Smooth muscle cell (in vitro differentiated cells): ENCODE measurements around the gene RNU7-1. TPM values are rescaled to one million over a fixed set of nuclear protein-coding genes. Genes with fewer than 3 reads are reported as not detected.

Experiments used
- DNase-seq: peaks from one replicate; lab custom pipeline; 2025; ENCODE audit not compliant: unreplicated experiment; lab: John Stamatoyannopoulos, UW
- H2AFZ ChIP-seq: fragments of 200-600 bp; sonication (generic); 2 replicates; pipeline ENCODE4 v1.6.0; 2016; ENCODE audit warnings: antibody characterized with exemption, low read depth, mild to moderate bottlenecking
- H3F3A ChIP-seq: fragments of 200-600 bp; sonication (generic); 2 replicates; pipeline ENCODE4 v1.6.0; 2017; ENCODE audit warnings: antibody characterized with exemption, low read depth
- H3K27ac ChIP-seq: fragments of 200-600 bp; sonication (generic); 2 replicates; pipeline ENCODE4 v1.5.1; 2016; ENCODE audit warnings: low read depth, mild to moderate bottlenecking
- H3K27me3 ChIP-seq: fragments of 200-600 bp; sonication (generic); 2 replicates; pipeline ENCODE4 v1.6.1; 2016; ENCODE audit warnings: low read depth, mild to moderate bottlenecking
- H3K36me3 ChIP-seq: fragments of 200-600 bp; sonication (generic); 2 replicates; pipeline ENCODE4 v1.5.1; 2016; ENCODE audit warnings: low read depth
- H3K4me1 ChIP-seq: fragments of 200-600 bp; sonication (generic); 2 replicates; pipeline ENCODE4 v1.5.1; 2016; ENCODE audit warnings: low read depth
- H3K4me2 ChIP-seq: fragments of 200-600 bp; sonication (generic); 2 replicates; pipeline ENCODE4 v1.6.0; 2016; ENCODE audit warnings: mild to moderate bottlenecking
- H3K4me3 ChIP-seq: fragments of 200-600 bp; sonication (generic); 2 replicates; pipeline ENCODE4 v1.5.1; 2016; ENCODE audit warnings: mild to moderate bottlenecking
- H3K79me2 ChIP-seq: fragments of 200-600 bp; sonication (generic); 2 replicates; pipeline ENCODE4 v1.6.0; 2016; ENCODE audit warnings: low read depth, mild to moderate bottlenecking
- H3K9ac ChIP-seq: fragments of 200-600 bp; sonication (generic); 2 replicates; pipeline ENCODE4 v1.6.0; 2016; ENCODE audit warnings: low read depth
- H3K9me3 ChIP-seq: fragments of 200-600 bp; sonication (generic); replicated peaks from 2 replicates; pipeline ENCODE4 v1.5.1; 2016; ENCODE audit warnings: low read depth
- H4K20me1 ChIP-seq: fragments of 200-600 bp; sonication (generic); 2 replicates; pipeline ENCODE4 v1.6.0; 2016; ENCODE audit warnings: low read depth
- CTCF ChIP-seq: fragments of 200-600 bp; sonication (generic); IDR thresholded peaks from 2 replicates; pipeline ENCODE4 v1.5.1; 2017; ENCODE audit warnings: borderline replicate concordance, mild to moderate bottlenecking, antibody characterized with exemption; ENCODE audit not compliant: insufficient read depth, poor library complexity, severe bottlenecking
- WGBS: methylation state at CpG from one replicate; pipeline ENCODE4 v1.1.7; 2016; ENCODE audit warnings: low lambda C conversion rate; 5-methylcytosine and 5-hydroxymethylcytosine counted together
- microRNA counts: library from miRNA; unstranded; fragments of <30 nt; microRNA quantifications from one replicate; lab custom pipeline; 2016
- microRNA-seq: library from miRNA; unstranded; fragments of <30 nt; microRNA quantifications from one replicate; pipeline ENCODE4, GENCODE V29; 2016; ENCODE audit warnings: borderline number of aligned reads
- polyA plus RNA-seq: library from polyadenylated mRNA; unstranded; fragments of >200 nt; fragmentation: Nextera tagmentation; extraction: Ambion mirVana; gene quantifications from 2 replicates; pipeline ENCODE4 v1.2.1, GENCODE V29; 2016
- small RNA-seq: library from RNA; depleted of rRNA; stranded (forward); fragments of <200 nt; gene quantifications from one replicate; pipeline ENCODE3, GENCODE V24; 2014
- total RNA-seq: library from RNA; depleted of rRNA; stranded (reverse); fragments of >200 nt; gene quantifications from 2 replicates; pipeline ENCODE4 v1.2.3, GENCODE V29; 2014

Gene RNU7-1
- total and polyA plus RNA-seq, 2 experiments from 2014 or later, result not detected

GRCh38 chr12:6987956-6988553 lies 44.4 kb downstream of the RNU7-1 start:
- H3F3A ChIP-seq, result no peaks in the 10 kb centered on the region
- no peak overlapping the region for H2AFZ ChIP-seq
- H3K79me2 ChIP-seq, result no peaks in the 10 kb centered on the region
- no peaks in the 10 kb centered on the region for H3K4me1 ChIP-seq
- H3K9me3 ChIP-seq, result no peaks in the 10 kb centered on the region
- H3K27ac ChIP-seq, result peak overlapping the region; percentile 67
- DNase-seq, result no peak
- H3K4me2 ChIP-seq, result no peak overlapping the region
- H3K27me3 ChIP-seq, result no peaks in the 10 kb centered on the region
- no peak for TF ChIP-seq CTCF
- peak overlapping the region; percentile 32 for H3K9ac ChIP-seq
- no peaks in the 10 kb centered on the region for H4K20me1 ChIP-seq
- H3K4me3 ChIP-seq, result no peak overlapping the region
- WGBS, result 90% methylated on average over 11 of the region's 11 CpGs
- H3K36me3 ChIP-seq, result no peaks in the 10 kb centered on the region

MicroRNAs within 50 kb of the gene (microRNA counts, 767-probe panel; counts per million panel counts)
- microRNA hsa-miR-141-3p (lab: Ali Mortazavi, UCI), result 4,647 counts per million, percentile 21 among the panel's probes with 10 or more counts
- microRNA hsa-miR-200c-3p (lab: Ali Mortazavi, UCI), result 10,783 counts per million, percentile 88 among the panel's probes with 10 or more counts

Small RNA genes within 50 kb of the gene (microRNA-seq; reads per million reads assigned to microRNA genes)
- gene MIR141 (684 reads per million, percentile 76 among the genes with 10 or more reads in this experiment), gene MIR200C (31,635 reads per million, percentile 99 among the genes with 10 or more reads in this experiment)

Small RNA genes within 50 kb of the gene (small RNA-seq; reads per million reads assigned to genes)
- gene MIR141, result 41.1 reads per million, percentile 95 among the genes with 10 or more reads in this experiment
- gene MIR200C, result 25.6 reads per million, percentile 92 among the genes with 10 or more reads in this experiment
- not detected for gene RNU7-1
- 3.1 reads per million, percentile 53 among the genes with 10 or more reads in this experiment for gene SCARNA12

Other genes starting within 250 kb of the RNU7-1 start
- gene PIANP, start 243.0 kb upstream of the RNU7-1 start, total RNA-seq, result 1.4 TPM in 1 of 2 replicates, not detected in the other
- gene PIANP, start 243.0 kb upstream of the RNU7-1 start, polyA plus RNA-seq, result 2.8 and 3.8 TPM in 2 replicates
- gene COPS7A, start 219.8 kb upstream of the RNU7-1 start, total RNA-seq, result 56.6 and 59.6 TPM in 2 replicates
- gene COPS7A, start 219.8 kb upstream of the RNU7-1 start, polyA plus RNA-seq, result 78.0 and 105 TPM in 2 replicates
- gene MLF2, start 190.7 kb upstream of the RNU7-1 start, total RNA-seq, result 182 and 185 TPM in 2 replicates
- gene MLF2, start 190.7 kb upstream of the RNU7-1 start, polyA plus RNA-seq, result 381 and 398 TPM in 2 replicates
- 115 and 125 TPM in 2 replicates for gene PTMS, start 177.5 kb upstream of the RNU7-1 start, total RNA-seq
- 379 and 381 TPM in 2 replicates for gene PTMS, start 177.5 kb upstream of the RNU7-1 start, polyA plus RNA-seq
- gene LAG3, start 171.3 kb upstream of the RNU7-1 start, total RNA-seq, result 0.18 and 1.0 TPM in 2 replicates
- 1.7 and 3.7 TPM in 2 replicates for gene LAG3, start 171.3 kb upstream of the RNU7-1 start, polyA plus RNA-seq
- 0.13 and 0.22 TPM in 2 replicates for gene CD4, start 154.3 kb upstream of the RNU7-1 start, total RNA-seq
- gene CD4, start 154.3 kb upstream of the RNU7-1 start, polyA plus RNA-seq, result 1.3 and 2.5 TPM in 2 replicates
- gene GPR162, start 122.0 kb upstream of the RNU7-1 start, total RNA-seq, result 0.76 and 2.9 TPM in 2 replicates
- gene GPR162, start 122.0 kb upstream of the RNU7-1 start, polyA plus RNA-seq, result 2.1 and 3.0 TPM in 2 replicates
- 36.7 and 42.8 TPM in 2 replicates for gene P3H3, start 115.4 kb upstream of the RNU7-1 start, total RNA-seq
- 106 and 108 TPM in 2 replicates for gene P3H3, start 115.4 kb upstream of the RNU7-1 start, polyA plus RNA-seq
- gene GNB3, start 102.9 kb upstream of the RNU7-1 start, total RNA-seq, result 4.0 and 6.2 TPM in 2 replicates
- 4.8 and 6.3 TPM in 2 replicates for gene GNB3, start 102.9 kb upstream of the RNU7-1 start, polyA plus RNA-seq
- 5.3 and 7.4 TPM in 2 replicates for gene CDCA3, start 92.5 kb upstream of the RNU7-1 start, total RNA-seq
- gene CDCA3, start 92.5 kb upstream of the RNU7-1 start, polyA plus RNA-seq, result 9.4 and 10.6 TPM in 2 replicates
- gene USP5, start 91.7 kb upstream of the RNU7-1 start, total RNA-seq, result 51.3 and 52.5 TPM in 2 replicates
- gene USP5, start 91.7 kb upstream of the RNU7-1 start, polyA plus RNA-seq, result 63.1 and 64.9 TPM in 2 replicates
- 1,112 and 1,199 TPM in 2 replicates for gene TPI1, start 76.3 kb upstream of the RNU7-1 start, total RNA-seq
- gene TPI1, start 76.3 kb upstream of the RNU7-1 start, polyA plus RNA-seq, result 2,097 and 2,100 TPM in 2 replicates
- 2.3 and 2.5 TPM in 2 replicates for gene SPSB2, start 70.5 kb upstream of the RNU7-1 start, total RNA-seq
- gene SPSB2, start 70.5 kb upstream of the RNU7-1 start, polyA plus RNA-seq, result 5.9 and 7.9 TPM in 2 replicates
- gene LRRC23, start 39.0 kb upstream of the RNU7-1 start, total RNA-seq, result 14.2 and 19.9 TPM in 2 replicates
- gene LRRC23, start 39.0 kb upstream of the RNU7-1 start, polyA plus RNA-seq, result 13.7 and 19.5 TPM in 2 replicates
- 52.5 and 58.8 TPM in 2 replicates for gene ENO2, start 29.2 kb upstream of the RNU7-1 start, total RNA-seq
- 105 and 127 TPM in 2 replicates for gene ENO2, start 29.2 kb upstream of the RNU7-1 start, polyA plus RNA-seq
- 9.9 and 30.4 TPM in 2 replicates for gene ATN1, start 15.9 kb upstream of the RNU7-1 start, total RNA-seq
- gene ATN1, start 15.9 kb upstream of the RNU7-1 start, polyA plus RNA-seq, result 28.8 and 36.1 TPM in 2 replicates
- 433 and 494 TPM in 2 replicates for gene C12orf57, start 206 bp downstream of the RNU7-1 start, total RNA-seq
- gene C12orf57, start 206 bp downstream of the RNU7-1 start, polyA plus RNA-seq, result 360 and 397 TPM in 2 replicates
- gene PTPN6, start 7.5 kb downstream of the RNU7-1 start, total RNA-seq, result 4.3 and 5.5 TPM in 2 replicates
- gene PTPN6, start 7.5 kb downstream of the RNU7-1 start, polyA plus RNA-seq, result 2.8 and 8.7 TPM in 2 replicates
- gene PHB2, start 26.8 kb downstream of the RNU7-1 start, total RNA-seq, result 148 and 162 TPM in 2 replicates
- 139 and 155 TPM in 2 replicates for gene PHB2, start 26.8 kb downstream of the RNU7-1 start, polyA plus RNA-seq
- 21.9 and 26.5 TPM in 2 replicates for gene EMG1, start 27.1 kb downstream of the RNU7-1 start, total RNA-seq
- 54.4 and 62.0 TPM in 2 replicates for gene EMG1, start 27.1 kb downstream of the RNU7-1 start, polyA plus RNA-seq
- gene LPCAT3, start 74.7 kb downstream of the RNU7-1 start, total RNA-seq, result 16.9 and 28.3 TPM in 2 replicates
- 34.3 and 35.9 TPM in 2 replicates for gene LPCAT3, start 74.7 kb downstream of the RNU7-1 start, polyA plus RNA-seq
- gene C1S, start 116.9 kb downstream of the RNU7-1 start, total RNA-seq, result 38.5 and 65.7 TPM in 2 replicates
- gene C1S, start 116.9 kb downstream of the RNU7-1 start, polyA plus RNA-seq, result 61.1 and 69.2 TPM in 2 replicates
- gene C1R, start 148.6 kb downstream of the RNU7-1 start, total RNA-seq, result 51.2 and 58.9 TPM in 2 replicates
- gene C1R, start 148.6 kb downstream of the RNU7-1 start, polyA plus RNA-seq, result 78.7 and 83.8 TPM in 2 replicates
- 18.5 and 21.1 TPM in 2 replicates for gene C1RL, start 165.4 kb downstream of the RNU7-1 start, total RNA-seq
- gene C1RL, start 165.4 kb downstream of the RNU7-1 start, polyA plus RNA-seq, result 8.7 and 9.8 TPM in 2 replicates
- not detected in 2 replicates for gene RBP5, start 185.1 kb downstream of the RNU7-1 start, total RNA-seq
- gene RBP5, start 185.1 kb downstream of the RNU7-1 start, polyA plus RNA-seq, result 0.21 and 2.3 TPM in 2 replicates
- 26.5 and 51.0 TPM in 2 replicates for gene CLSTN3, start 186.6 kb downstream of the RNU7-1 start, total RNA-seq
- 12.4 and 25.4 TPM in 2 replicates for gene CLSTN3, start 186.6 kb downstream of the RNU7-1 start, polyA plus RNA-seq
- 6.6 and 13.2 TPM in 2 replicates for gene PEX5, start 245.9 kb downstream of the RNU7-1 start, total RNA-seq
- 8.3 and 8.9 TPM in 2 replicates for gene PEX5, start 245.9 kb downstream of the RNU7-1 start, polyA plus RNA-seq